Left renal cortex interstitium (tissue), 4 donors: ENCODE measurements around the gene UBXN11. TPM values are rescaled to one million over a fixed set of nuclear protein-coding genes. Genes with fewer than 3 reads are reported as not detected.
"Not testable (repeated sequence)": the region's sequence is repeated elsewhere in the genome, so short reads cannot be mapped to it uniquely, and the experiment has no call there.

Experiments used
- DNase-seq, 4 donors: peaks; one replicate each; pipeline ENCODE4 v3.0.0-alpha.2; 2013; ENCODE audit warnings: low read depth in 4 of 4, low spot score in 2 of 4, missing footprints in 1 of 4
- polyA plus RNA-seq, 4 donors: library from polyadenylated mRNA; unstranded; fragments of 120-200 nt; gene quantifications; one replicate each; pipeline ENCODE4 v1.2.1, GENCODE V29; 2013; ENCODE audit not compliant: insufficient read length in 4 of 4

Gene UBXN11
- polyA plus RNA-seq, 4 donors, result 30.4 to 58.2 (median 44.6) TPM

GRCh38 chr1:26307966-26308899 lies 1.8 kb upstream of the UBXN11 start:
- DNase-seq, result not testable (repeated sequence)

- DNase-seq, result no peak
These were observed 936 bp upstream of the UBXN11 start for GRCh38 chr1:26307363-26307781.

GRCh38 chr1:26305667-26306289 lies 658 bp downstream of the UBXN11 start:
- DNase-seq, result no peak

GRCh38 chr1:26302733-26303405 lies 3.6 kb downstream of the UBXN11 start:
- DNase-seq, result no peak

- DNase-seq, result no peak
These were observed 5.7 kb downstream of the UBXN11 start for GRCh38 chr1:26300578-26301275.

- DNase-seq, result no peak
These were observed 8.7 kb downstream of the UBXN11 start for GRCh38 chr1:26297791-26298124.

GRCh38 chr1:26297057-26297790 lies 9.2 kb downstream of the UBXN11 start:
- no peak for DNase-seq

- DNase-seq, result no peak
These were observed 9.9 kb downstream of the UBXN11 start for GRCh38 chr1:26296340-26297056.

- DNase-seq, result no peak
These were observed 11.0 kb downstream of the UBXN11 start for GRCh38 chr1:26295194-26296138.

GRCh38 chr1:26293911-26294463 lies 12.4 kb downstream of the UBXN11 start:
- no peak for DNase-seq

GRCh38 chr1:26292735-26293134 lies 13.7 kb downstream of the UBXN11 start:
- not testable (repeated sequence) for DNase-seq

GRCh38 chr1:26291939-26292338 lies 14.5 kb downstream of the UBXN11 start:
- DNase-seq, result no peak

- DNase-seq, result no peak
These were observed 15.0 kb downstream of the UBXN11 start for GRCh38 chr1:26291433-26291832.

GRCh38 chr1:26290882-26291261 lies 15.6 kb downstream of the UBXN11 start:
- DNase-seq, result no peak

GRCh38 chr1:26290122-26290881 lies 16.1 kb downstream of the UBXN11 start:
- DNase-seq, result no peak

- DNase-seq, result no peak
These were observed 17.0 kb downstream of the UBXN11 start for GRCh38 chr1:26289158-26290059.
